SU-DHL-6 (cell line): ENCODE measurements around the gene THBS2.
"Not testable (repeated sequence)": the region's sequence is repeated elsewhere in the genome, so short reads cannot be mapped to it uniquely, and the experiment has no call there.

Experiments
- H2AFZ ChIP-seq: fragments of 200-600 bp; sonication (generic); 2 replicates; pipeline ENCODE4 v1.6.1; 2014; ENCODE audit warnings: low read depth, mild to moderate bottlenecking, moderate library complexity, mixed read lengths, antibody characterized with exemption, low read length; ENCODE audit not compliant: severe bottlenecking
- H3F3A ChIP-seq: fragments of 200-600 bp; shearing (Covaris generic); 2 replicates; pipeline ENCODE4 v1.6.0; 2016; ENCODE audit warnings: antibody characterized with exemption, mild to moderate bottlenecking; ENCODE audit not compliant: insufficient read depth
- H3K27ac ChIP-seq: fragments of 200-600 bp; sonication (generic); 2 replicates; pipeline ENCODE4 v1.5.1; 2016; ENCODE audit warnings: low read depth, mild to moderate bottlenecking, low read length, moderate library complexity, mixed read lengths
- H3K27me3 ChIP-seq: fragments of 200-600 bp; sonication (generic), shearing (Covaris generic); 2 replicates; pipeline ENCODE4 v1.6.0; 2014; ENCODE audit warnings: mild to moderate bottlenecking, low read length
- H3K36me3 ChIP-seq: fragments of 200-600 bp; sonication (generic); 2 replicates; pipeline ENCODE4 v1.6.1; 2014; ENCODE audit warnings: mild to moderate bottlenecking, low read length, mixed read lengths
- H3K4me2 ChIP-seq: fragments of 300-600, 200-600 bp; shearing (Covaris generic), sonication (generic); 2 replicates; pipeline ENCODE4 v1.6.0; 2014; ENCODE audit warnings: low read length, low read depth, mild to moderate bottlenecking; ENCODE audit not compliant: poor library complexity, severe bottlenecking
- H3K4me3 ChIP-seq: fragments of 200-600 bp; sonication (generic); 2 replicates; pipeline ENCODE4 v1.5.1; 2014; ENCODE audit warnings: antibody characterized with exemption, low read length, mild to moderate bottlenecking, mixed read lengths; ENCODE audit not compliant: insufficient read depth, poor library complexity, severe bottlenecking
- H3K79me2 ChIP-seq: fragments of 200-600 bp; sonication (generic); 2 replicates; pipeline ENCODE4 v1.6.1; 2014; ENCODE audit warnings: mild to moderate bottlenecking, low read length, moderate library complexity; ENCODE audit not compliant: insufficient read depth
- H3K9ac ChIP-seq: fragments of 200-600 bp; sonication (generic); 2 replicates; pipeline ENCODE4 v1.7.0; 2014; ENCODE audit warnings: mild to moderate bottlenecking, low read length
- H3K9me2 ChIP-seq: fragments of 200-600 bp; sonication (generic); replicated peaks from 2 replicates; pipeline ENCODE4 v1.6.1; 2014; ENCODE audit warnings: low read length; ENCODE audit not compliant: insufficient read depth
- H3K9me3 ChIP-seq: fragments of 200-600 bp; sonication (generic); 2 replicates; pipeline ENCODE4 v1.6.1; 2014; ENCODE audit warnings: low read length, mixed read lengths; ENCODE audit not compliant: insufficient read depth
- H4K20me1 ChIP-seq: fragments of 200-600 bp; sonication (generic); 2 replicates; pipeline ENCODE4 v1.6.1; 2014; ENCODE audit warnings: low read depth, mild to moderate bottlenecking, antibody characterized with exemption, low read length, moderate library complexity, mixed read lengths
- EZH2phosphoT487 ChIP-seq: fragments of 200-600 bp; sonication (generic), shearing (Covaris generic); conservative IDR thresholded peaks from 2 replicates; pipeline ENCODE4 v1.6.1; 2018; ENCODE audit warnings: mild to moderate bottlenecking, antibody characterized with exemption, low read length, moderate library complexity, mixed read lengths
- TF ChIP-seq, protein P1 (sequence below): fragments of 200-600 bp; sonication (generic); IDR thresholded peaks from one replicate; pipeline ENCODE4 v1.5.1; 2017; ENCODE audit warnings: antibody characterized with exemption, mild to moderate bottlenecking, low read length, moderate library complexity; ENCODE audit not compliant: insufficient read depth, poor library complexity, severe bottlenecking

Gene THBS2

DNA sequence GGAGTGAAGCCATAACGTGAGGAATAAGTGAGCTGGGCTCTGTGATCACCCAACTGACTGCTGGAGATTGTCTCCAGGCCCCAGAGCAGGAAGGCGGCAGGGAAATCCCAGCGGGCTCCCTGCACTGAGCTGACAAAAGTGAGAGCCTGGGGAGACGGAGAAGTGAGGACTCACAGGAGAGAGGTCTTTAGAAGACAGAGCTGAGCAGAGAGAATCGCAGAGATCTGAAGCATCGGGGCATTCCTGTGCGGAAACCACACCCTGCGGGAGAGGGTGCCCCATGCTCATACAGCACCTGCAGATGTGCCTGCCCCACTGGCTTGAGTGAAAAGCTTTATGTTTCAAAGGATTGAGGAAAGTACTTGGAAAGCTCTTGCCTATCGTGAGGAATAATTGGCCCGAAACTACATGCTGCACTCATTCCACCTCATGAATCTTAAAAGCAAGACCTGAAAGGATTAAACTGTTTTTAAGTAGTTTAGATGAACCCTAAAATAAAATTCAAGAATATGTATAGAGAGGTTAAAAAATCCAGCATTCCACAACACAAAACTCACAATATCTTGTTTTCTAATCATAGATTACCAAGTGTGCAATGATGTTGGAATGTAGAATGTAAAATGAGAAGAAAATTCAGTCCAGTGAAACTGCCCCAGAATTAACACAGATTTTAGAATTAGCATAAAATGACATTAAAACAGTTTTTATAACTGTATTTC, 17.7 kb upstream of the THBS2 start:
- Histone ChIP-seq H3K9ac (no peak overlapping the region), H3K9me3 (no peaks in the 10 kb centered on the region), H3K4me2 (no peak overlapping the region), H3K79me2 (no peaks in the 10 kb centered on the region), H4K20me1 (no peaks in the 10 kb centered on the region), H3F3A (no peaks in the 10 kb centered on the region), H3K27me3 (no peaks in the 10 kb centered on the region), H3K9me2 (no peaks in the 10 kb centered on the region), H3K27ac (no peak overlapping the region), H2AFZ (no peak overlapping the region), H3K4me3 (no peak overlapping the region), H3K36me3 (no peaks in the 10 kb centered on the region)
- no peak for TF ChIP-seq EZH2phosphoT487
- TF ChIP-seq, protein P1, sequence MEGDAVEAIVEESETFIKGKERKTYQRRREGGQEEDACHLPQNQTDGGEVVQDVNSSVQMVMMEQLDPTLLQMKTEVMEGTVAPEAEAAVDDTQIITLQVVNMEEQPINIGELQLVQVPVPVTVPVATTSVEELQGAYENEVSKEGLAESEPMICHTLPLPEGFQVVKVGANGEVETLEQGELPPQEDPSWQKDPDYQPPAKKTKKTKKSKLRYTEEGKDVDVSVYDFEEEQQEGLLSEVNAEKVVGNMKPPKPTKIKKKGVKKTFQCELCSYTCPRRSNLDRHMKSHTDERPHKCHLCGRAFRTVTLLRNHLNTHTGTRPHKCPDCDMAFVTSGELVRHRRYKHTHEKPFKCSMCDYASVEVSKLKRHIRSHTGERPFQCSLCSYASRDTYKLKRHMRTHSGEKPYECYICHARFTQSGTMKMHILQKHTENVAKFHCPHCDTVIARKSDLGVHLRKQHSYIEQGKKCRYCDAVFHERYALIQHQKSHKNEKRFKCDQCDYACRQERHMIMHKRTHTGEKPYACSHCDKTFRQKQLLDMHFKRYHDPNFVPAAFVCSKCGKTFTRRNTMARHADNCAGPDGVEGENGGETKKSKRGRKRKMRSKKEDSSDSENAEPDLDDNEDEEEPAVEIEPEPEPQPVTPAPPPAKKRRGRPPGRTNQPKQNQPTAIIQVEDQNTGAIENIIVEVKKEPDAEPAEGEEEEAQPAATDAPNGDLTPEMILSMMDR = no peak

DNA sequence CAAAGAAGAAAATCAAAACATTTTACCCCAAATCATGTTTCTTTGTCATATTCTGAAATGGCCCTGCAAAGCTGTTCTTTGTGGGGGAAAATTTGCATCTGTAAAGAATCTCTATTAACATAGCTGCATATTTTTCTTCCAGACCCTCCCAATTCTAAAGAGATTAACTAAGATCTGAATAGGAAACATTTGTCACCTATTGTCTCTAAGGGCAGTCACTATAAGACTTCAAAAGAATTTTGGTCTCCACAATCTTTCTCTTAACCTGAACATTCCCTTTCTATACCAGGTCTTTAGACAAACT, 16.4 kb upstream of the THBS2 start:
- H3K9ac ChIP-seq, H3K9me3 ChIP-seq, H3K36me3 ChIP-seq, H3F3A ChIP-seq, H3K79me2 ChIP-seq, H2AFZ ChIP-seq, H3K9me2 ChIP-seq, H3K27me3 ChIP-seq, H3K4me2 ChIP-seq, H3K4me3 ChIP-seq, H4K20me1 ChIP-seq, H3K27ac ChIP-seq: not testable (repeated sequence)

DNA sequence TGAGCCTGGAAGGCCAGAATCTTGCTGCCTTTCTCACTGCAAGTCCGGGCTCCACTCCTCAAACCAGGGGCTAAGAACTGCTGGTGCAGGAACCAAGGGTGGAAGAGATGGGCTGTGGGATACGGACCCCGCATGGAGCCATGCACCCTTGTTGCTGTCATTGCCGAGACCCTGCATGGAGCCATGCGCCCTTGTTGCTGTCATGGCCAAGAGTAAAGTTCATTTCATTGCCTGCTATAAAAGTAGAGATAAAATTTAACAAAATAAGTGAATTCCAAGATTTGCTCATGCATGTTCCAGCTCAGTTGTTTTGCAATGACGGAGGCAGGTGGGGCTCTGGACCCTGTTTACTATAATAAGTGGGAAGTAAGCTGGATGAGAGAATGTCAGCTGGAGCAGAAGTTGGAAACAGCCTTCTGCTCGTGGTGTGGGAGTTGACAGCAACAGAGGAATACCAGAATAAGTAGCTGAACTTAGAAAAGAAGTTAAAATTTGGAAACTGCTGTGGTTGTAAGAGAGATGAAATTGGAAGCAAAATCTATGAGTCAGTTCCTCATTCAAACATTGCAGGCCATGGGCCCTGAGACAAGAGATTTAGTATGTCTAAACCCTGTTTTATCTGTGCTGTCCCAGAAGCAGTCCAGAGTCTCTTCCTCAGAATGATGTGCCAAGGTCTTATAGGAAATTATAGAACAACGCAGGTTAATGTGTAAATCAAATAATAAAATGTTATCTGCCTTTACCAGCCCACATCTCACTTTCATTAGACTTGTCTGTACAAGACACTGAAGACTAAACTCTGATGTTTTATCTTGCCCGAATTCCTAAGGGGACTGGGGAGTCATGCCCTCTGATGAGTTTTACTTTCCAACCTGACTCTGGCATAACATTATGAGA, 15.8 kb upstream of the THBS2 start:
- Histone ChIP-seq H3K27me3 (no peaks in the 10 kb centered on the region), H3K36me3 (no peaks in the 10 kb centered on the region), H3K4me3 (no peak overlapping the region), H2AFZ (no peak overlapping the region), H3F3A (no peaks in the 10 kb centered on the region), H3K79me2 (no peaks in the 10 kb centered on the region), H4K20me1 (no peaks in the 10 kb centered on the region), H3K9ac (no peak overlapping the region), H3K9me2 (no peaks in the 10 kb centered on the region), H3K27ac (no peak overlapping the region), H3K9me3 (no peaks in the 10 kb centered on the region), H3K4me2 (no peak overlapping the region)
- TF ChIP-seq, protein P1 = no peak
- TF ChIP-seq EZH2phosphoT487 = no peak

DNA sequence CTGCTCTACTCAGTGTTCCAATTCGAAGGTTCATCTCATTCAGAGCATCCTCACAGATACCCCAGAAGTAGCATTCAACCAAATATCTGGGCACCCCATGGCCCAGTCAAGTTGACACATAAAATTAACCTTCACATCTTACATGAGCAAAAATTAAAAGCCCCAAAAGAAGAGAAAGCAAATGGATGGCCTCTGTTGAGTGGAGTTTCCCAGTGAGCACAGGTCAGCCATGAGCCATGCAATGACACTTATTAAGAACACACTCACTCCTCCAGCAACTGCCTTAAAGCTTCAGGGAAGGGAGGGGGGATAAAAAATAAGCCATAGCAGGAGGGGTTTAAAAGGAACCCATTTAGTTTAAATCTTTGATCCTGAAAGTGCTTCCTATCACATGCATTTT, 14.6 kb upstream of the THBS2 start:
- H3K27ac ChIP-seq = no peak overlapping the region
- H3K9me2 ChIP-seq = no peaks in the 10 kb centered on the region
- no peak overlapping the region for H3K4me2 ChIP-seq
- no peak overlapping the region for H3K9ac ChIP-seq
- no peak overlapping the region for H3K4me3 ChIP-seq
- no peaks in the 10 kb centered on the region for H3F3A ChIP-seq
- no peaks in the 10 kb centered on the region for H3K79me2 ChIP-seq
- no peak for TF ChIP-seq EZH2phosphoT487
- TF ChIP-seq, protein P1 = no peak
- H3K9me3 ChIP-seq = no peaks in the 10 kb centered on the region
- no peak overlapping the region for H2AFZ ChIP-seq
- H3K27me3 ChIP-seq = no peaks in the 10 kb centered on the region
- H4K20me1 ChIP-seq = no peaks in the 10 kb centered on the region
- no peaks in the 10 kb centered on the region for H3K36me3 ChIP-seq
